GM12878 (cell line): ENCODE results near the gene POU3F2. TPM values are rescaled to one million over a fixed set of nuclear protein-coding genes. Genes with fewer than 3 reads are reported as not detected.

Source experiments
- ATAC-seq: fragments of 200-7000 bp; cut with Tn5 transposase; 3 replicates; pipeline ENCODE4 v1.9.1; 2020; ENCODE audit warnings: mild to moderate bottlenecking, moderate library complexity
- BruUV-seq: library from RNA; stranded (reverse); fragments of 400-500 nt; replicated peaks from 2 replicates; lab custom pipeline; 2021; lab: Mats Ljungman, UMichigan
- CTCF ChIA-PET: fragments of 300-600 bp; sonication (Branson Sonifier 250); formaldehyde crosslinking; extraction: SDS; loops from one replicate; lab custom pipeline; 2021; ENCODE audit warnings: inconsistent platforms; lab: Yijun Ruan, JAX
- POLR2A ChIA-PET: fragments of 350-600 bp; formaldehyde crosslinking; extraction: SDS; loops from one replicate; lab custom pipeline; 2021; ENCODE audit warnings: inconsistent platforms; lab: Charles Lee
- RAD21 ChIA-PET: fragments of 300-600 bp; sonication (Branson Sonifier 250); formaldehyde crosslinking; loops from one replicate; lab custom pipeline; 2023; ENCODE audit warnings: antibody characterized with exemption; ENCODE audit not compliant: unreplicated experiment; lab: Charles Lee
- SMC1A ChIA-PET: fragments of 300-600 bp; sonication (Branson Sonifier 250); formaldehyde crosslinking; loops from one replicate; lab custom pipeline; 2023; ENCODE audit not compliant: unreplicated experiment, uncharacterized antibody; lab: Charles Lee
- DNase-seq: peaks from one replicate; pipeline ENCODE4 v3.0.0-alpha.2; 2011; ENCODE audit warnings: low read depth, low spot score
- FAIRE-seq: peaks from 3 replicates; lab custom pipeline; 2011; peaks lifted over from hg19 to GRCh38; lab: Jason Lieb, UNC
- H2AFZ ChIP-seq: 2 replicates; pipeline ENCODE4 v1.6.0; 2011; ENCODE audit warnings: low read depth, low read length, control low read depth; ENCODE audit not compliant: control insufficient read depth
- H3K27ac ChIP-seq: 2 replicates; pipeline ENCODE4 v1.5.1; 2011; ENCODE audit warnings: control low read depth; ENCODE audit not compliant: control insufficient read depth, insufficient read depth
- H3K27me3 ChIP-seq, 2 experiments: replicated peaks in 1 of 2; 2 replicates each; pipeline versions ENCODE4 v1.6.0 to v1.6.1; 2011; ENCODE audit warnings: low read length in 1 of 2; ENCODE audit not compliant: control insufficient read depth in 2 of 2, insufficient read depth in 2 of 2
- H3K36me3 ChIP-seq, 2 experiments: 2 replicates each; pipeline ENCODE4 v1.5.1; 2011; ENCODE audit warnings: low read length in 1 of 2; ENCODE audit not compliant: control insufficient read depth in 2 of 2, insufficient read depth in 2 of 2
- H3K4me1 ChIP-seq: 2 replicates; pipeline ENCODE4 v1.6.1; 2011; ENCODE audit warnings: mild to moderate bottlenecking, low read length, moderate library complexity, mixed read lengths; ENCODE audit not compliant: control insufficient read depth, insufficient read depth
- H3K4me2 ChIP-seq: 2 replicates; pipeline ENCODE4 v1.6.0; 2011; ENCODE audit warnings: control low read depth; ENCODE audit not compliant: control insufficient read depth, insufficient read depth
- H3K4me3 ChIP-seq: fragments of 200-600 bp; sonication (generic); 2 replicates; pipeline ENCODE4 v1.5.1; 2016
- H3K79me2 ChIP-seq: 2 replicates; pipeline ENCODE4 v1.6.0; 2011; ENCODE audit warnings: low read length; ENCODE audit not compliant: control insufficient read depth, insufficient read depth
- H3K9ac ChIP-seq: 2 replicates; pipeline ENCODE4 v1.8.0; 2011; ENCODE audit warnings: low read length, control low read depth, mixed read lengths; ENCODE audit not compliant: control insufficient read depth, insufficient read depth
- H3K9me3 ChIP-seq: replicated peaks from 3 replicates; pipeline ENCODE4 v1.5.1; 2011; ENCODE audit warnings: mild to moderate bottlenecking, low read length; ENCODE audit not compliant: control insufficient read depth, insufficient read depth
- H4K20me1 ChIP-seq: 2 replicates; pipeline ENCODE4 v1.6.0; 2011; ENCODE audit not compliant: control insufficient read depth, insufficient read depth
- CREB1 ChIP-seq: IDR thresholded peaks from 2 replicates; pipeline ENCODE4 v1.6.1; 2012; ENCODE audit warnings: low read depth, mild to moderate bottlenecking, inconsistent platforms
- ETV6 ChIP-seq, 2 experiments: fragments of 450-650 bp in 1 of 2; IDR thresholded peaks in 1 of 2; conservative IDR thresholded peaks in 1 of 2; 2 replicates each; pipeline ENCODE4 v1.6.1; 2014; ENCODE audit warnings: antibody characterized with exemption in 1 of 2, borderline replicate concordance in 1 of 2, low read depth in 1 of 2, mild to moderate bottlenecking in 1 of 2, moderate library complexity in 1 of 2
- EZH2 ChIP-seq: IDR thresholded peaks from 2 replicates; pipeline ENCODE4 v1.6.1; 2012; ENCODE audit warnings: low read depth, mild to moderate bottlenecking, control low read depth, inconsistent platforms, low read length, borderline replicate concordance; ENCODE audit not compliant: control insufficient read depth
- GATAD2B ChIP-seq: fragments of 450-650 bp; conservative IDR thresholded peaks from 2 replicates; pipeline ENCODE4 v1.6.1; 2017; ENCODE audit warnings: low read depth, mild to moderate bottlenecking, moderate library complexity
- IKZF2 ChIP-seq, 2 experiments: fragments of 450-650 bp; IDR thresholded peaks; 2 replicates each; pipeline ENCODE4 v1.6.1; 2017; ENCODE audit warnings: mild to moderate bottlenecking in 2 of 2, moderate library complexity in 2 of 2
- NR2F1 ChIP-seq: fragments of 450-650 bp; conservative IDR thresholded peaks from 2 replicates; pipeline ENCODE4 v1.6.1; 2017; ENCODE audit warnings: mild to moderate bottlenecking
- RB1 ChIP-seq: fragments of 450-650 bp; formaldehyde crosslinking; IDR thresholded peaks from 2 replicates; pipeline ENCODE4 v1.6.1; 2017; ENCODE audit warnings: mild to moderate bottlenecking, borderline replicate concordance
- RBBP5 ChIP-seq: fragments of 200-600 bp; sonication (generic); conservative IDR thresholded peaks from 2 replicates; pipeline ENCODE4 v1.6.1; 2016
- SIX5 ChIP-seq: IDR thresholded peaks from 2 replicates; pipeline ENCODE4 v1.6.1; 2011; ENCODE audit warnings: mild to moderate bottlenecking, low read depth, low read length, moderate library complexity; ENCODE audit not compliant: severe bottlenecking
- ZBED1 ChIP-seq: IDR thresholded peaks from 2 replicates; pipeline ENCODE4 v1.6.1; 2016; ENCODE audit warnings: borderline replicate concordance
- WGBS: methylation state at CpG from one replicate; pipeline ENCODE4 v1.1.6; 2016; ENCODE audit warnings: low lambda C conversion rate; ENCODE audit not compliant: insufficient replicate concordance, insufficient coverage; ENCODE audit errors: missing lambda C conversion rate; 5-methylcytosine and 5-hydroxymethylcytosine counted together
- in situ Hi-C: fragments of 300-500 bp; cut with MboI; formaldehyde crosslinking; loops from 9 replicates; pipeline ENCODE4 v1.14.3; 2018; ENCODE audit warnings: mixed read lengths
- intact Hi-C: fragments of 100-400 bp; cut with micrococcal nuclease; formaldehyde crosslinking; loops from one replicate; pipeline ENCODE4 v1.14.2; 2022; ENCODE audit not compliant: unreplicated experiment
- polyA plus RNA-seq, 11 experiments: library from polyadenylated mRNA; depleted of rRNA in 4 of 11; unstranded in 6 of 11; stranded (reverse) in 5 of 11; fragments of >200 nt; fragmentation: Nextera tagmentation in 4 of 11; fragmentation: Illumina TruSeq in 1 of 11; extraction: Ambion mirVana in 4 of 11; extraction: Trizol in 1 of 11; gene quantifications; 1 replicate in 1 of 11; 2 replicates in 10 of 11; pipeline versions ENCODE4 v1.2.1 to v1.2.3, GENCODE V29; 2011 to 2016; ENCODE audit warnings: inconsistent platforms in 2 of 11, missing spikeins in 2 of 11, low read depth in 1 of 11
- total RNA-seq, 4 experiments: library from RNA; depleted of rRNA in 3 of 4; stranded (reverse); fragments of >200 nt in 3 of 4; fragmentation: Illumina TruSeq in 1 of 4; extraction: Trizol in 1 of 4; gene quantifications; 2 replicates each; pipeline versions ENCODE4 v1.2.1 to v1.2.3, GENCODE V29; 2013 to 2021
- TF ChIP-seq, protein P1 (sequence below): fragments of 450-650 bp; IDR thresholded peaks from 2 replicates; pipeline ENCODE4 v1.6.1; 2017; ENCODE audit warnings: low read depth, mild to moderate bottlenecking, moderate library complexity
- TF ChIP-seq, protein P2 (sequence below): fragments of 150-350 bp; IDR thresholded peaks from 2 replicates; pipeline ENCODE4 v1.6.1; 2014; ENCODE audit warnings: mild to moderate bottlenecking, low read depth, low read length

POU3F2 gene
- total and polyA plus RNA-seq, 10 of the 15 experiments (the other 5 are each of a cell fraction or from before 2014, with no cell fraction given) = not detected

DNA sequence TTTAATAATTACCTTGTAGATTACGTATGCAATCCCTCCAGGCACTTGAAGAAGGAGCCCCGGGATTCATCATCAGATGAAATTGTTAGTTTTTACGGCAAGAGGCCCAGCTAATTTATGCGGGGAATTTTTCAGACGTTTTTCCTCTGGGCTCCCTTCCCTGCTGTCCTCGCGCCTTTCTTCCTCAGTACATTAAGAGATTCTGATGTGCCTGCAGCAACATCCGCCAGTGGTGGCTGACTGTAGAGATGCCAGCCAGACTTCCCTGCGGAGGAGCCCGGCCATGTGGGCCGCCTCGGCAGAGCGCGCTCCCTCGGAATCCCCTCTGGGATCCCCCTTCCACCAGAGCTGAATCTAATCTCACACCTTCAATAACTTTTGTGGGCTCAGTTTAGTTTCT lies 46.4 kb upstream of the POU3F2 start:
- intact Hi-C loops (no loop called here), in situ Hi-C loops (no loop called here)
- ChIA-PET SMC1A (interaction anchor here (1.7 kb wide), 1 partner anchor 11 kb away, joined by 5 read pairs; no protein-coding TSS in a partner anchor), CTCF (no interaction called here), POLR2A (no interaction called here), RAD21 (no interaction called here)
- Histone ChIP-seq H3K4me3 (no peak overlapping the region), H4K20me1 (no peaks in the 10 kb centered on the region), H3K27ac (no peak overlapping the region), H3K9ac (no peak overlapping the region), H2AFZ (no peak overlapping the region), H3K27me3 (no peaks in the 10 kb centered on the region; a peak in 1 of 4 replicates), H3K9me3 (no peaks in the 10 kb centered on the region), H3K4me2 (no peak overlapping the region), H3K4me1 (no peaks in the 10 kb centered on the region), H3K79me2 (no peaks in the 10 kb centered on the region), H3K36me3 (no peaks in the 10 kb centered on the region)
- TF ChIP-seq RB1 (no peak), EZH2 (no peak), CREB1 (no peak), NR2F1 (no peak), SIX5 (no peak), RBBP5 (no peak), IKZF2 (IDR thresholded peaks at IDR 0.05) (no peak), ETV6 (conservative IDR thresholded peaks at IDR 0.05 in 1 of 2, IDR thresholded peaks at IDR 0.05 in 1 of 2; ENCODE audit: borderline replicate concordance in 1 of 2, low read depth in 1 of 2) (no peak), GATAD2B (no peak), ZBED1 (no peak)
- TF ChIP-seq, protein P1, sequence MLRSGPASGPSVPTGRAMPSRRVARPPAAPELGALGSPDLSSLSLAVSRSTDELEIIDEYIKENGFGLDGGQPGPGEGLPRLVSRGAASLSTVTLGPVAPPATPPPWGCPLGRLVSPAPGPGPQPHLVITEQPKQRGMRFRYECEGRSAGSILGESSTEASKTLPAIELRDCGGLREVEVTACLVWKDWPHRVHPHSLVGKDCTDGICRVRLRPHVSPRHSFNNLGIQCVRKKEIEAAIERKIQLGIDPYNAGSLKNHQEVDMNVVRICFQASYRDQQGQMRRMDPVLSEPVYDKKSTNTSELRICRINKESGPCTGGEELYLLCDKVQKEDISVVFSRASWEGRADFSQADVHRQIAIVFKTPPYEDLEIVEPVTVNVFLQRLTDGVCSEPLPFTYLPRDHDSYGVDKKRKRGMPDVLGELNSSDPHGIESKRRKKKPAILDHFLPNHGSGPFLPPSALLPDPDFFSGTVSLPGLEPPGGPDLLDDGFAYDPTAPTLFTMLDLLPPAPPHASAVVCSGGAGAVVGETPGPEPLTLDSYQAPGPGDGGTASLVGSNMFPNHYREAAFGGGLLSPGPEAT = no peak
- TF ChIP-seq, protein P2, sequence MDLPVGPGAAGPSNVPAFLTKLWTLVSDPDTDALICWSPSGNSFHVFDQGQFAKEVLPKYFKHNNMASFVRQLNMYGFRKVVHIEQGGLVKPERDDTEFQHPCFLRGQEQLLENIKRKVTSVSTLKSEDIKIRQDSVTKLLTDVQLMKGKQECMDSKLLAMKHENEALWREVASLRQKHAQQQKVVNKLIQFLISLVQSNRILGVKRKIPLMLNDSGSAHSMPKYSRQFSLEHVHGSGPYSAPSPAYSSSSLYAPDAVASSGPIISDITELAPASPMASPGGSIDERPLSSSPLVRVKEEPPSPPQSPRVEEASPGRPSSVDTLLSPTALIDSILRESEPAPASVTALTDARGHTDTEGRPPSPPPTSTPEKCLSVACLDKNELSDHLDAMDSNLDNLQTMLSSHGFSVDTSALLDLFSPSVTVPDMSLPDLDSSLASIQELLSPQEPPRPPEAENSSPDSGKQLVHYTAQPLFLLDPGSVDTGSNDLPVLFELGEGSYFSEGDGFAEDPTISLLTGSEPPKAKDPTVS = no peak
- no TSS peak for BruUV-seq
- DNase-seq (no peak), ATAC-seq (no peak), FAIRE-seq (no peak)
- 63% methylated on average over 15 of the region's 15 CpGs for WGBS
